HepG2 (cell line): ENCODE measurements around the gene HRCT1. TPM values are rescaled to one million over a fixed set of nuclear protein-coding genes. Genes with fewer than 3 reads are reported as not detected.

Experiments
- ATAC-seq: fragments of 200-7000 bp; cut with Tn5 transposase; 3 replicates; pipeline ENCODE4 v1.9.1; 2020; ENCODE audit warnings: mild to moderate bottlenecking, moderate library complexity
- BruUV-seq: library from RNA; stranded (reverse); fragments of 400-500 nt; replicated peaks from 2 replicates; lab custom pipeline; 2021; lab: Mats Ljungman, UMichigan
- CTCF ChIA-PET: fragments of 300-600 bp; formaldehyde crosslinking; extraction: SDS; loops from one replicate; lab custom pipeline; 2021; ENCODE audit warnings: low total read pairs, inconsistent platforms, low intra/inter-chr PET ratio; lab: Yijun Ruan, JAX
- POLR2A ChIA-PET: fragments of 350-600 bp; sonication (Branson Sonifier 250); formaldehyde crosslinking; loops from one replicate; lab custom pipeline; 2020; ENCODE audit warnings: antibody characterized with exemption, inconsistent platforms; lab: Yijun Ruan, JAX
- DNase-seq: peaks from one replicate; pipeline ENCODE4 v3.0.0-alpha.2; 2015; ENCODE audit warnings: low spot score
- FAIRE-seq: peaks from 3 replicates; lab custom pipeline; 2011; peaks lifted over from hg19 to GRCh38; lab: Jason Lieb, UNC
- H2AFZ ChIP-seq: one replicate; pipeline ENCODE4 v1.6.1; 2011; ENCODE audit warnings: low read length, inconsistent platforms
- H3K27ac ChIP-seq: fragments of 300-600 bp; 3 replicates; pipeline ENCODE4 v1.8.0; 2011; ENCODE audit warnings: mixed run types, mild to moderate bottlenecking, mixed read lengths, low read length, inconsistent platforms; ENCODE audit not compliant: insufficient read depth; ENCODE audit errors: extremely low read length
- H3K27me3 ChIP-seq, 2 experiments: fragments of 200-600 bp in 1 of 2; 2 replicates in 1 of 2; 3 replicates in 1 of 2; pipeline versions ENCODE4 v1.6.0 to v1.8.0; 2011; ENCODE audit warnings: low read length in 2 of 2, mild to moderate bottlenecking in 2 of 2, moderate library complexity in 2 of 2, inconsistent platforms in 1 of 2; ENCODE audit not compliant: insufficient read depth in 2 of 2, control insufficient read depth in 1 of 2
- H3K36me3 ChIP-seq, 2 experiments: fragments of 200-600 bp in 1 of 2; replicated peaks in 1 of 2; 2 replicates in 1 of 2; 3 replicates in 1 of 2; pipeline versions ENCODE4 v1.5.1 to v1.8.0; 2011; ENCODE audit warnings: low read length in 2 of 2, inconsistent platforms in 1 of 2; ENCODE audit not compliant: insufficient read depth in 2 of 2, control insufficient read depth in 1 of 2
- H3K4me1 ChIP-seq: 2 replicates; pipeline ENCODE4 v1.5.1; 2012; ENCODE audit warnings: low read length, inconsistent platforms; ENCODE audit not compliant: insufficient read depth
- H3K4me2 ChIP-seq: 2 replicates; pipeline ENCODE4 v1.6.0; 2011; ENCODE audit warnings: low read depth, low read length, inconsistent platforms
- H3K4me3 ChIP-seq, 3 experiments: fragments of 200-600 bp in 1 of 3; sonication (generic), shearing (Covaris generic) in 1 of 3; replicated peaks in 1 of 3; 2 replicates each; pipeline ENCODE4 v1.5.1; 2011 to 2016; ENCODE audit warnings: low read length in 3 of 3, inconsistent platforms in 2 of 3, low read depth in 2 of 3, mild to moderate bottlenecking in 2 of 3, control low read depth in 1 of 3, mixed read lengths in 1 of 3; ENCODE audit not compliant: insufficient read depth in 1 of 3
- H3K79me2 ChIP-seq: one replicate; pipeline ENCODE4 v1.6.1; 2011; ENCODE audit warnings: low read length, inconsistent platforms; ENCODE audit not compliant: insufficient read depth
- H3K9ac ChIP-seq: 2 replicates; pipeline ENCODE4 v1.6.0; 2011; ENCODE audit warnings: mild to moderate bottlenecking, low read depth, low read length, inconsistent platforms; ENCODE audit not compliant: insufficient read depth
- H3K9me3 ChIP-seq: 2 replicates; pipeline ENCODE4 v1.5.1; 2012; ENCODE audit warnings: mild to moderate bottlenecking, low read length
- H4K20me1 ChIP-seq: 2 replicates; pipeline ENCODE4 v1.6.0; 2011; ENCODE audit warnings: inconsistent platforms, mild to moderate bottlenecking, low read length, moderate library complexity; ENCODE audit not compliant: insufficient read depth
- CENPX ChIP-seq: sonication (generic); formaldehyde crosslinking; IDR thresholded peaks from 2 replicates; pipeline ENCODE4 v1.9.0; 2021; ENCODE audit warnings: mild to moderate bottlenecking, missing genetic modification reagents, moderate library complexity
- GTF2F1 ChIP-seq: fragments of 150-350 bp; IDR thresholded peaks from 2 replicates; pipeline ENCODE4 v1.6.1; 2014; ENCODE audit warnings: low read length
- JUN ChIP-seq: sonication (generic); formaldehyde crosslinking; IDR thresholded peaks from 2 replicates; pipeline ENCODE4 v1.4.0; 2020; ENCODE audit warnings: mild to moderate bottlenecking, missing genetic modification reagents
- KDM3A ChIP-seq: IDR thresholded peaks from 2 replicates; pipeline ENCODE4 v1.6.1; 2018; ENCODE audit warnings: low read depth, missing compliant biosample characterization
- MAF1 ChIP-seq: sonication (generic); formaldehyde crosslinking; IDR thresholded peaks from 2 replicates; pipeline ENCODE4 v1.5.0; 2020; ENCODE audit warnings: missing genetic modification reagents, borderline replicate concordance
- PAXIP1 ChIP-seq: sonication (generic); formaldehyde crosslinking; conservative IDR thresholded peaks from 2 replicates; pipeline ENCODE4 v1.4.0; 2020; ENCODE audit warnings: mild to moderate bottlenecking, missing genetic modification reagents, moderate library complexity
- SMARCE1 ChIP-seq: fragments of 450-650 bp; IDR thresholded peaks from 2 replicates; pipeline ENCODE4 v1.6.1; 2017; ENCODE audit warnings: borderline replicate concordance
- SP1 ChIP-seq, 2 experiments: fragments of 450-650 bp in 1 of 2; sonication (generic) in 1 of 2; formaldehyde crosslinking in 1 of 2; IDR thresholded peaks; 2 replicates each; pipeline versions ENCODE4 v1.4.0 to v1.6.1; 2016 to 2020; ENCODE audit warnings: missing genetic modification reagents in 1 of 2
- TRIM24 ChIP-seq: sonication (generic); formaldehyde crosslinking; IDR thresholded peaks from 2 replicates; pipeline ENCODE4 v1.8.0; 2022; ENCODE audit warnings: mild to moderate bottlenecking, missing genetic modification reagents
- ZBTB8A ChIP-seq: sonication (generic); formaldehyde crosslinking; IDR thresholded peaks from 2 replicates; pipeline ENCODE4 v1.4.0; 2020; ENCODE audit warnings: mild to moderate bottlenecking, low read depth, missing genetic modification reagents, borderline replicate concordance
- ZFX ChIP-seq: sonication (generic); formaldehyde crosslinking; IDR thresholded peaks from 2 replicates; pipeline ENCODE4 v1.4.0; 2020; ENCODE audit warnings: mild to moderate bottlenecking, low read depth, missing genetic modification reagents, moderate library complexity
- ZNF18 ChIP-seq: sonication (generic); formaldehyde crosslinking; IDR thresholded peaks from 2 replicates; pipeline ENCODE4 v1.8.0; 2022; ENCODE audit warnings: mild to moderate bottlenecking, missing genetic modification reagents; ENCODE audit not compliant: insufficient replicate concordance
- ZNF263 ChIP-seq: sonication (generic); formaldehyde crosslinking; IDR thresholded peaks from 2 replicates; pipeline ENCODE4 v1.4.0; 2020; ENCODE audit warnings: missing genetic modification reagents
- ZNF773 ChIP-seq: sonication (generic); formaldehyde crosslinking; IDR thresholded peaks from 2 replicates; pipeline ENCODE4 v1.4.0; 2020; ENCODE audit warnings: missing genetic modification reagents, borderline replicate concordance
- WGBS: methylation state at CpG from one replicate; pipeline ENCODE4 v1.1.6; 2017; ENCODE audit warnings: low lambda C conversion rate; 5-methylcytosine and 5-hydroxymethylcytosine counted together
- in situ Hi-C: cut with HindIII; loops from 2 replicates; pipeline ENCODE4 v1.10.0; 2017; ENCODE audit warnings: low pct_unique_long_range_greater_than_20kb; ENCODE audit not compliant: extremely low pct_ligation_motif_present
- intact Hi-C: fragments of 100-400 bp; cut with micrococcal nuclease; formaldehyde crosslinking; loops from one replicate; pipeline ENCODE4 v1.10.0; 2022; ENCODE audit not compliant: unreplicated experiment
- polyA plus RNA-seq, 8 experiments: library from polyadenylated mRNA; depleted of rRNA in 3 of 8; stranded (reverse) in 7 of 8; unstranded in 1 of 8; fragments of >200 nt; fragmentation: Illumina TruSeq in 4 of 8; extraction: Trizol in 4 of 8; gene quantifications; 2 replicates each; pipeline versions ENCODE4 v1.2.1 to v1.2.3, GENCODE V29; 2011 to 2016; ENCODE audit warnings: low read depth in 4 of 8, missing spikeins in 1 of 8, mixed read lengths in 1 of 8; ENCODE audit not compliant: insufficient read depth in 1 of 8
- total RNA-seq, 5 experiments: library from RNA; depleted of rRNA; stranded (reverse); fragments of >200 nt; fragmentation: Illumina TruSeq; extraction: Trizol; gene quantifications; 2 replicates each; pipeline ENCODE4 v1.2.3, GENCODE V29; 2016; ENCODE audit warnings: low read depth in 1 of 5

HRCT1 gene
- total and polyA plus RNA-seq, 2 of the 13 experiments (the other 11 are each of a cell fraction or from before 2014, with no cell fraction given), result 0.13 TPM; not detected in 1

- intact Hi-C loops, result no loop called here
- Histone ChIP-seq H2AFZ (no peak overlapping the region), H3K4me1 (peaks cover 75% of the 10 kb centered on the region), H3K27ac (no peak overlapping the region), H3K79me2 (no peaks in the 10 kb centered on the region), H3K36me3 (no peaks in the 10 kb centered on the region), H3K4me2 (peak overlapping the region; percentile 96), H3K4me3 (peak overlapping the region; percentile 14 to 67 (median 35); a peak in 5 of 6 replicates), H4K20me1 (no peaks in the 10 kb centered on the region), H3K9ac (no peak overlapping the region), H3K27me3 (peaks cover 0 to 15% of the 10 kb centered on the region in 2 experiments; a peak in 2 of 5 replicates)
- WGBS, result 35% methylated on average over 9 of the region's 9 CpGs
- ChIA-PET POLR2A (no interaction called here), CTCF (no interaction called here)
- FAIRE-seq, result no peak
- BruUV-seq, result no TSS peak
- no peak for TF ChIP-seq KDM3A (CRISPR knock-in tag)
- TF ChIP-seq JUN (CRISPR knock-in tag), result no peak
- TF ChIP-seq ZNF263 (CRISPR knock-in tag), result peak; percentile 34; the same call in 1 of the 2 replicates
- no peak for TF ChIP-seq ZNF773
- no peak for TF ChIP-seq GTF2F1
- no peak for TF ChIP-seq TRIM24 (CRISPR knock-in tag)
- no peak for TF ChIP-seq SMARCE1
- TF ChIP-seq SP1 (IDR thresholded peaks at IDR 0.05), result no peak
- no peak for TF ChIP-seq SP1 (CRISPR knock-in tag; IDR thresholded peaks at IDR 0.05)
- peak; percentile 2; the same call in 1 of the 2 replicates for TF ChIP-seq ZFX (CRISPR knock-in tag)
- no peak for TF ChIP-seq ZBTB8A (CRISPR knock-in tag)
- TF ChIP-seq ZNF18, result no peak
- no peak for TF ChIP-seq PAXIP1 (CRISPR knock-in tag)
- TF ChIP-seq CENPX (CRISPR knock-in tag), result no peak
- no peak for TF ChIP-seq MAF1 (CRISPR knock-in tag)
- TF ChIP-seq, all 625 proteins: peak for 2
- no peak for DNase-seq
- in situ Hi-C loops, result no loop called here
- no peaks in the 10 kb centered on the region for H3K9me3 ChIP-seq
- no peak for ATAC-seq
Observed at GRCh38 chr9:35908504-35909125, 2.6 kb downstream of the HRCT1 start.
